Calu3 (cell line): Measurements from ENCODE around the gene MTMR3. TPM values are rescaled to one million over a fixed set of nuclear protein-coding genes. Genes with fewer than 3 reads are reported as not detected.

Source experiments
- BruUV-seq: library from RNA; stranded (reverse); fragments of 400-500 nt; replicated peaks from 2 replicates; lab custom pipeline; 2021; lab: Mats Ljungman, UMichigan
- CTCF ChIA-PET: fragments of 300-600 bp; sonication (Branson Sonifier 250); formaldehyde crosslinking; loops from one replicate; lab custom pipeline; 2022; ENCODE audit warnings: antibody characterized with exemption; lab: Charles Lee
- DNase-seq: peaks from one replicate; pipeline ENCODE4 v3.0.0; 2022
- H3K27ac Mint-ChIP-seq: one replicate; pipeline ENCODE4 v1.8.0; 2022; ENCODE audit warnings: mixed read lengths; ENCODE audit not compliant: unreplicated experiment
- H3K27me3 Mint-ChIP-seq: one replicate; pipeline ENCODE4 v1.8.0; 2022; ENCODE audit warnings: mixed read lengths; ENCODE audit not compliant: unreplicated experiment
- H3K36me3 Mint-ChIP-seq: one replicate; pipeline ENCODE4 v1.8.0; 2022; ENCODE audit warnings: mild to moderate bottlenecking, moderate library complexity, mixed read lengths; ENCODE audit not compliant: insufficient read depth, unreplicated experiment
- H3K4me1 Mint-ChIP-seq: one replicate; pipeline ENCODE4 v1.8.0; 2022; ENCODE audit warnings: mild to moderate bottlenecking, low read depth, mixed read lengths; ENCODE audit not compliant: unreplicated experiment
- H3K4me3 Mint-ChIP-seq: one replicate; pipeline ENCODE4 v1.8.0; 2022; ENCODE audit warnings: mild to moderate bottlenecking, low read depth, moderate library complexity, mixed read lengths; ENCODE audit not compliant: unreplicated experiment
- H3K9me3 Mint-ChIP-seq: one replicate; pipeline ENCODE4 v1.8.0; 2022; ENCODE audit warnings: low read depth, mixed read lengths; ENCODE audit not compliant: unreplicated experiment
- intact Hi-C: fragments of 100-400 bp; cut with micrococcal nuclease; formaldehyde crosslinking; loops from one replicate; pipeline ENCODE4 v1.10.0; 2022; ENCODE audit not compliant: unreplicated experiment
- total RNA-seq: library from RNA; stranded (reverse); gene quantifications from 2 replicates; pipeline ENCODE4 v1.2.3, GENCODE V29; 2022
- TF ChIP-seq, protein P1 (sequence below): fragments of 200-600 bp; IDR thresholded peaks from one replicate; pipeline ENCODE4 v1.8.0; 2022; ENCODE audit warnings: antibody characterized with exemption; ENCODE audit not compliant: unreplicated experiment

Gene MTMR3
- total RNA-seq, 1 experiment from 2014 or later, result 34.5 TPM

- DNase-seq, result no peak
- TF ChIP-seq, protein P1, sequence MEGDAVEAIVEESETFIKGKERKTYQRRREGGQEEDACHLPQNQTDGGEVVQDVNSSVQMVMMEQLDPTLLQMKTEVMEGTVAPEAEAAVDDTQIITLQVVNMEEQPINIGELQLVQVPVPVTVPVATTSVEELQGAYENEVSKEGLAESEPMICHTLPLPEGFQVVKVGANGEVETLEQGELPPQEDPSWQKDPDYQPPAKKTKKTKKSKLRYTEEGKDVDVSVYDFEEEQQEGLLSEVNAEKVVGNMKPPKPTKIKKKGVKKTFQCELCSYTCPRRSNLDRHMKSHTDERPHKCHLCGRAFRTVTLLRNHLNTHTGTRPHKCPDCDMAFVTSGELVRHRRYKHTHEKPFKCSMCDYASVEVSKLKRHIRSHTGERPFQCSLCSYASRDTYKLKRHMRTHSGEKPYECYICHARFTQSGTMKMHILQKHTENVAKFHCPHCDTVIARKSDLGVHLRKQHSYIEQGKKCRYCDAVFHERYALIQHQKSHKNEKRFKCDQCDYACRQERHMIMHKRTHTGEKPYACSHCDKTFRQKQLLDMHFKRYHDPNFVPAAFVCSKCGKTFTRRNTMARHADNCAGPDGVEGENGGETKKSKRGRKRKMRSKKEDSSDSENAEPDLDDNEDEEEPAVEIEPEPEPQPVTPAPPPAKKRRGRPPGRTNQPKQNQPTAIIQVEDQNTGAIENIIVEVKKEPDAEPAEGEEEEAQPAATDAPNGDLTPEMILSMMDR, result no peak
- no peaks in the 10 kb centered on the region for H3K9me3 Mint-ChIP-seq
- no TSS peak for BruUV-seq
- peaks cover 8% of the 10 kb centered on the region for H3K4me1 Mint-ChIP-seq
- no peaks in the 10 kb centered on the region for H3K27me3 Mint-ChIP-seq
- CTCF ChIA-PET, result no interaction called here
- peaks cover 5% of the 10 kb centered on the region for H3K36me3 Mint-ChIP-seq
- intact Hi-C loops, result no loop called here
- no peak overlapping the region for H3K27ac Mint-ChIP-seq
- no peak overlapping the region for H3K4me3 Mint-ChIP-seq
Measured at GRCh38 chr22:29987137-29987536, 104.2 kb downstream of the MTMR3 start.

- Mint-ChIP-seq H3K4me3 (no peak overlapping the region), H3K27ac (no peak overlapping the region), H3K36me3 (peaks cover 13% of the 10 kb centered on the region), H3K4me1 (peaks cover 11% of the 10 kb centered on the region), H3K27me3 (no peaks in the 10 kb centered on the region), H3K9me3 (no peaks in the 10 kb centered on the region)
- intact Hi-C loops, result no loop called here
- CTCF ChIA-PET, result no interaction called here
- no TSS peak for BruUV-seq
- no peak for DNase-seq
- TF ChIP-seq, protein P1, result no peak
Measured at GRCh38 chr22:29988719-29989118, 105.7 kb downstream of the MTMR3 start.

- DNase-seq, result no peak
- H3K4me3 Mint-ChIP-seq, result no peak overlapping the region
- peaks cover 18% of the 10 kb centered on the region for H3K4me1 Mint-ChIP-seq
- no peaks in the 10 kb centered on the region for H3K27me3 Mint-ChIP-seq
- H3K9me3 Mint-ChIP-seq, result no peaks in the 10 kb centered on the region
- intact Hi-C loops, result no loop called here
- H3K36me3 Mint-ChIP-seq, result peaks cover 15% of the 10 kb centered on the region
- CTCF ChIA-PET, result no interaction called here
- H3K27ac Mint-ChIP-seq, result no peak overlapping the region
- BruUV-seq, result no TSS peak
- TF ChIP-seq, protein P1, result no peak
Measured at GRCh38 chr22:29989446-29989845, 106.5 kb downstream of the MTMR3 start.

GRCh38 chr22:29992341-29993275 lies 109.6 kb downstream of the MTMR3 start:
- H3K9me3 Mint-ChIP-seq, result no peaks in the 10 kb centered on the region
- DNase-seq, result no peak
- no peak overlapping the region for H3K27ac Mint-ChIP-seq
- intact Hi-C loops, result no loop called here
- TF ChIP-seq, protein P1, result no peak
- H3K27me3 Mint-ChIP-seq, result no peaks in the 10 kb centered on the region
- H3K36me3 Mint-ChIP-seq, result peaks cover 25% of the 10 kb centered on the region
- BruUV-seq, result no TSS peak
- H3K4me1 Mint-ChIP-seq, result peaks cover 27% of the 10 kb centered on the region
- CTCF ChIA-PET, result interaction anchor here (0.8 kb wide), 1 partner anchor 22 kb away, joined by 8 read pairs; no protein-coding TSS in a partner anchor
- H3K4me3 Mint-ChIP-seq, result no peak overlapping the region
